Left hindlimb (tissue), 1 donor: ENCODE data around the gene KIFC3.

ENCODE experiments used
- DNase-seq: peaks from one replicate; pipeline ENCODE4 v3.0.0-alpha.2; 2018

Gene KIFC3

GRCh38 chr16:57762365-57763040, 39.8 kb downstream of the KIFC3 start:
- peak; percentile 13 for DNase-seq

- no peak for DNase-seq
Observed at GRCh38 chr16:57761957-57762356, 40.3 kb downstream of the KIFC3 start.

- DNase-seq = no peak
Observed at GRCh38 chr16:57761301-57761700, 41.0 kb downstream of the KIFC3 start.

- DNase-seq = no peak
Observed at GRCh38 chr16:57760357-57761160, 41.7 kb downstream of the KIFC3 start.

GRCh38 chr16:57759541-57760356, 42.5 kb downstream of the KIFC3 start:
- DNase-seq = peak; percentile 19

GRCh38 chr16:57759131-57759530, 43.2 kb downstream of the KIFC3 start:
- DNase-seq = peak; percentile 8

- DNase-seq = peak; percentile 31
Observed at GRCh38 chr16:57758331-57759117, 43.8 kb downstream of the KIFC3 start.

- no peak for DNase-seq
Observed at GRCh38 chr16:57757883-57758282, 44.4 kb downstream of the KIFC3 start.

GRCh38 chr16:57757326-57757786, 44.9 kb downstream of the KIFC3 start:
- peak; percentile 83 for DNase-seq

GRCh38 chr16:57756424-57757325, 45.6 kb downstream of the KIFC3 start:
- DNase-seq = peak; percentile 43

GRCh38 chr16:57755726-57756423, 46.4 kb downstream of the KIFC3 start:
- peak; percentile 27 for DNase-seq

- DNase-seq = peak; percentile 29
Observed at GRCh38 chr16:57755061-57755684, 47.1 kb downstream of the KIFC3 start.

- peak; percentile 20 for DNase-seq
Observed at GRCh38 chr16:57754354-57755060, 47.8 kb downstream of the KIFC3 start.

- DNase-seq = no peak
Observed at GRCh38 chr16:57753448-57754353, 48.6 kb downstream of the KIFC3 start.

- DNase-seq = no peak
Observed at GRCh38 chr16:57752581-57753447, 49.5 kb downstream of the KIFC3 start.

GRCh38 chr16:57752203-57752580, 50.1 kb downstream of the KIFC3 start:
- no peak for DNase-seq

- no peak for DNase-seq
Observed at GRCh38 chr16:57751539-57752202, 50.6 kb downstream of the KIFC3 start.
